GM12878 (cell line): ENCODE results near the gene SYNGR1.

ENCODE experiments used
- HCFC1 ChIP-seq: fragments of 150-350 bp; IDR thresholded peaks from 2 replicates; pipeline ENCODE4 v1.6.1; 2014; ENCODE audit warnings: low read length
- HDAC2 ChIP-seq: fragments of 200-600 bp; sonication (generic); IDR thresholded peaks from 2 replicates; pipeline ENCODE4 v1.6.1; 2017
- HDAC6 ChIP-seq: fragments of 200-600 bp; sonication (generic); IDR thresholded peaks from one replicate; pipeline ENCODE4 v1.8.0; 2017; ENCODE audit warnings: antibody characterized with exemption; ENCODE audit not compliant: unreplicated experiment
- JUND ChIP-seq: IDR thresholded peaks from 2 replicates; pipeline ENCODE4 v1.6.1; 2012; ENCODE audit warnings: low read depth, mild to moderate bottlenecking, low read length, improper control_type of control experiment, moderate library complexity
- KLF5 ChIP-seq: fragments of 450-650 bp; IDR thresholded peaks from 2 replicates; pipeline ENCODE4 v1.6.1; 2014; ENCODE audit warnings: mild to moderate bottlenecking; ENCODE audit not compliant: partially characterized antibody
- POLR2AphosphoS5 ChIP-seq: IDR thresholded peaks from 2 replicates; pipeline ENCODE4 v1.6.1; 2011; ENCODE audit warnings: mild to moderate bottlenecking, low read length, inconsistent platforms
- POU2F2 ChIP-seq: IDR thresholded peaks from 3 replicates; pipeline ENCODE4 v1.6.1; 2011; ENCODE audit warnings: low read depth, mild to moderate bottlenecking, low read length, borderline replicate concordance
- RELA ChIP-seq: fragments of 450-650 bp; IDR thresholded peaks from 2 replicates; pipeline ENCODE4 v1.8.0; 2014; ENCODE audit warnings: borderline replicate concordance; ENCODE audit not compliant: partially characterized antibody
- TARDBP ChIP-seq: IDR thresholded peaks from 2 replicates; pipeline ENCODE4 v1.6.1; 2016; ENCODE audit warnings: borderline replicate concordance
- YY1 ChIP-seq: IDR thresholded peaks from 2 replicates; pipeline ENCODE4 v1.6.1; 2011; ENCODE audit warnings: low read depth, mild to moderate bottlenecking, low read length
- ZNF384 ChIP-seq: IDR thresholded peaks from 2 replicates; pipeline ENCODE4 v1.6.1; 2012; ENCODE audit warnings: low read depth, mild to moderate bottlenecking, low read length, improper control_type of control experiment, borderline replicate concordance
- TF ChIP-seq, protein P1 (sequence below), 3 experiments: IDR thresholded peaks in 2 of 3; conservative IDR thresholded peaks in 1 of 3; 2 replicates each; pipeline ENCODE4 v1.5.1; 2011; ENCODE audit warnings: low read depth in 3 of 3, low read length in 3 of 3, mild to moderate bottlenecking in 3 of 3, control low read depth in 2 of 3, moderate library complexity in 2 of 3, inconsistent platforms in 1 of 3, mixed read lengths in 1 of 3; ENCODE audit not compliant: control insufficient read depth in 2 of 3, insufficient read depth in 1 of 3; ENCODE audit errors: extremely low read depth in 1 of 3
- TF ChIP-seq, protein P2 (sequence below): fragments of 450-650 bp; IDR thresholded peaks from 2 replicates; pipeline ENCODE4 v1.6.1; 2016; ENCODE audit warnings: mild to moderate bottlenecking

DNA sequence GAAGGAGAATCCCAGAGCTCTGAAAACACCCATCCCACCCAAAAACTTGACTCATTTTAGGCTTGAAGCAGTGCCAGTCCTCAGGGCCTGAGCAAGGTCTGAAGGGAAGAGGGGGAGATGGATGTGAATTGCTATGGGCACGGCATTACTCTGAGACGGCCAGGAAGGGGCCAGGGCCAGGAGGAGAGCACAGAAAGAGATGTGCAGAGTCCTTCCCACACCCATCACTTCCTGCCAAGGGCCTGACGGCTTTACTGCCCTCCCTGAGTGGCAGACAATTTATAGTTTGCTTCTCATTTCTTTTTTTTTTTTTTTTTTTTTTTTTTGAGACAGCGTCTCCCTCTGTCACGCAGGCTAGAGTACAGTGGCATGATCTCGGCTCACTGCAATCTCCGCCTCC lies 72.3 kb downstream of the SYNGR1 start:
- TF ChIP-seq POU2F2 (no peak), RELA (no peak), TARDBP (no peak), JUND (no peak), HDAC2 (no peak), ZNF384 (no peak), HDAC6 (no peak), HCFC1 (no peak), KLF5 (no peak), POLR2AphosphoS5 (no peak), YY1 (no peak)
- TF ChIP-seq, protein P1, sequence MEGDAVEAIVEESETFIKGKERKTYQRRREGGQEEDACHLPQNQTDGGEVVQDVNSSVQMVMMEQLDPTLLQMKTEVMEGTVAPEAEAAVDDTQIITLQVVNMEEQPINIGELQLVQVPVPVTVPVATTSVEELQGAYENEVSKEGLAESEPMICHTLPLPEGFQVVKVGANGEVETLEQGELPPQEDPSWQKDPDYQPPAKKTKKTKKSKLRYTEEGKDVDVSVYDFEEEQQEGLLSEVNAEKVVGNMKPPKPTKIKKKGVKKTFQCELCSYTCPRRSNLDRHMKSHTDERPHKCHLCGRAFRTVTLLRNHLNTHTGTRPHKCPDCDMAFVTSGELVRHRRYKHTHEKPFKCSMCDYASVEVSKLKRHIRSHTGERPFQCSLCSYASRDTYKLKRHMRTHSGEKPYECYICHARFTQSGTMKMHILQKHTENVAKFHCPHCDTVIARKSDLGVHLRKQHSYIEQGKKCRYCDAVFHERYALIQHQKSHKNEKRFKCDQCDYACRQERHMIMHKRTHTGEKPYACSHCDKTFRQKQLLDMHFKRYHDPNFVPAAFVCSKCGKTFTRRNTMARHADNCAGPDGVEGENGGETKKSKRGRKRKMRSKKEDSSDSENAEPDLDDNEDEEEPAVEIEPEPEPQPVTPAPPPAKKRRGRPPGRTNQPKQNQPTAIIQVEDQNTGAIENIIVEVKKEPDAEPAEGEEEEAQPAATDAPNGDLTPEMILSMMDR (IDR thresholded peaks at IDR 0.05 in 2 of 3, conservative IDR thresholded peaks at IDR 0.05 in 1 of 3; ENCODE audit: control insufficient read depth in 2 of 3, extremely low read depth in 1 of 3, insufficient read depth in 1 of 3, low read depth in 3 of 3, low read length in 3 of 3), result no peak
- TF ChIP-seq, protein P2, sequence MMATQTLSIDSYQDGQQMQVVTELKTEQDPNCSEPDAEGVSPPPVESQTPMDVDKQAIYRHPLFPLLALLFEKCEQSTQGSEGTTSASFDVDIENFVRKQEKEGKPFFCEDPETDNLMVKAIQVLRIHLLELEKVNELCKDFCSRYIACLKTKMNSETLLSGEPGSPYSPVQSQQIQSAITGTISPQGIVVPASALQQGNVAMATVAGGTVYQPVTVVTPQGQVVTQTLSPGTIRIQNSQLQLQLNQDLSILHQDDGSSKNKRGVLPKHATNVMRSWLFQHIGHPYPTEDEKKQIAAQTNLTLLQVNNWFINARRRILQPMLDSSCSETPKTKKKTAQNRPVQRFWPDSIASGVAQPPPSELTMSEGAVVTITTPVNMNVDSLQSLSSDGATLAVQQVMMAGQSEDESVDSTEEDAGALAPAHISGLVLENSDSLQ, result no peak
